Measurements from ENCODE around the gene HMOX2.

HMOX2 gene

GRCh38 chr16:4501071-4501478 lies 24.9 kb downstream of the HMOX2 start:
- Histone ChIP-seq H3K36me3 (ENCODE audit: insufficient read depth, low read length) (peaks cover 6% of the 10 kb centered on the region; the same call in 1 of the 2 replicates), H3K27ac (no peak overlapping the region), H3K9me3 (ENCODE audit: low read depth, low read length) (no peaks in the 10 kb centered on the region), H3K9ac (ENCODE audit: insufficient read length) (no peak overlapping the region), H3K4me3 (no peak overlapping the region)
- DNase-seq (ENCODE audit: low read depth, low spot score): no peak
- TF ChIP-seq EZH2 (IDR thresholded peaks at IDR 0.05): no peak
- no peak for TF ChIP-seq FOXP2 (optimal IDR thresholded peaks at IDR 0.05; ENCODE audit: control extremely low read depth, extremely low read length, insufficient read depth)
- TF ChIP-seq POLR2AphosphoS5 (IDR thresholded peaks at IDR 0.05; ENCODE audit: borderline replicate concordance, low read depth, low read length): no peak

- no peak for DNase-seq (ENCODE audit: low read depth, low spot score)
- Histone ChIP-seq H3K27ac (no peak overlapping the region), H3K9ac (ENCODE audit: insufficient read length) (no peak overlapping the region), H3K36me3 (ENCODE audit: insufficient read depth, low read length) (peaks cover 29% of the 10 kb centered on the region; the same call in 1 of the 2 replicates), H3K9me3 (ENCODE audit: low read depth, low read length) (no peaks in the 10 kb centered on the region), H3K4me3 (no peak overlapping the region)
- TF ChIP-seq FOXP2 (optimal IDR thresholded peaks at IDR 0.05; ENCODE audit: control extremely low read depth, extremely low read length, insufficient read depth): no peak
- TF ChIP-seq EZH2 (IDR thresholded peaks at IDR 0.05): no peak
- no peak for TF ChIP-seq POLR2AphosphoS5 (IDR thresholded peaks at IDR 0.05; ENCODE audit: borderline replicate concordance, low read depth, low read length)
Observed at GRCh38 chr16:4505356-4506147, 29.4 kb downstream of the HMOX2 start.

GRCh38 chr16:4506450-4506849 lies 30.3 kb downstream of the HMOX2 start:
- Histone ChIP-seq H3K36me3 (ENCODE audit: insufficient read depth, low read length) (peaks cover 37% of the 10 kb centered on the region; the same call in 1 of the 2 replicates), H3K27ac (no peak overlapping the region), H3K9ac (ENCODE audit: insufficient read length) (no peak overlapping the region), H3K4me3 (no peak overlapping the region), H3K9me3 (ENCODE audit: low read depth, low read length) (no peaks in the 10 kb centered on the region)
- no peak for TF ChIP-seq FOXP2 (optimal IDR thresholded peaks at IDR 0.05; ENCODE audit: control extremely low read depth, extremely low read length, insufficient read depth)
- TF ChIP-seq EZH2 (IDR thresholded peaks at IDR 0.05): no peak
- no peak for TF ChIP-seq POLR2AphosphoS5 (IDR thresholded peaks at IDR 0.05; ENCODE audit: borderline replicate concordance, low read depth, low read length)
- DNase-seq (ENCODE audit: low read depth, low spot score): no peak

- Histone ChIP-seq H3K9ac (ENCODE audit: insufficient read length) (no peak overlapping the region), H3K36me3 (ENCODE audit: insufficient read depth, low read length) (peaks cover 43% of the 10 kb centered on the region; the same call in 1 of the 2 replicates), H3K9me3 (ENCODE audit: low read depth, low read length) (no peaks in the 10 kb centered on the region), H3K27ac (no peak overlapping the region), H3K4me3 (no peak overlapping the region)
- no peak for TF ChIP-seq POLR2AphosphoS5 (IDR thresholded peaks at IDR 0.05; ENCODE audit: borderline replicate concordance, low read depth, low read length)
- TF ChIP-seq EZH2 (IDR thresholded peaks at IDR 0.05): no peak
- no peak for TF ChIP-seq FOXP2 (optimal IDR thresholded peaks at IDR 0.05; ENCODE audit: control extremely low read depth, extremely low read length, insufficient read depth)
- no peak for DNase-seq (ENCODE audit: low read depth, low spot score)
Observed at GRCh38 chr16:4507588-4508345, 31.6 kb downstream of the HMOX2 start.

- TF ChIP-seq EZH2 (IDR thresholded peaks at IDR 0.05) (no peak), POLR2AphosphoS5 (IDR thresholded peaks at IDR 0.05; ENCODE audit: borderline replicate concordance, low read depth, low read length) (no peak), FOXP2 (optimal IDR thresholded peaks at IDR 0.05; ENCODE audit: control extremely low read depth, extremely low read length, insufficient read depth) (no peak)
Observed at GRCh38 chr16:4508806-4509205, 32.6 kb downstream of the HMOX2 start.

GRCh38 chr16:4509420-4509819 lies 33.2 kb downstream of the HMOX2 start:
- H3K9ac ChIP-seq (ENCODE audit: insufficient read length): no peak overlapping the region
- H3K27ac ChIP-seq: no peak overlapping the region
- peaks cover 43% of the 10 kb centered on the region; the same call in 1 of the 2 replicates for H3K36me3 ChIP-seq (ENCODE audit: insufficient read depth, low read length)
- no peak overlapping the region for H3K4me3 ChIP-seq
- DNase-seq (ENCODE audit: low read depth, low spot score): no peak
- TF ChIP-seq FOXP2 (optimal IDR thresholded peaks at IDR 0.05; ENCODE audit: control extremely low read depth, extremely low read length, insufficient read depth): no peak
- no peaks in the 10 kb centered on the region for H3K9me3 ChIP-seq (ENCODE audit: low read depth, low read length)

More at GRCh38 chr16:4508806-4509205, 32.6 kb downstream of the HMOX2 start:
- H3K9ac ChIP-seq (ENCODE audit: insufficient read length): no peak overlapping the region
- H3K4me3 ChIP-seq: no peak overlapping the region
- no peak overlapping the region for H3K27ac ChIP-seq
- DNase-seq (ENCODE audit: low read depth, low spot score): no peak
- H3K36me3 ChIP-seq (ENCODE audit: insufficient read depth, low read length): peaks cover 43% of the 10 kb centered on the region; the same call in 1 of the 2 replicates
- no peaks in the 10 kb centered on the region for H3K9me3 ChIP-seq (ENCODE audit: low read depth, low read length)

- no peak for TF ChIP-seq POLR2AphosphoS5 (IDR thresholded peaks at IDR 0.05; ENCODE audit: borderline replicate concordance, low read depth, low read length)
- H3K9ac ChIP-seq (ENCODE audit: insufficient read length): no peak overlapping the region
Observed at GRCh38 chr16:4510131-4510530, 33.9 kb downstream of the HMOX2 start.

GRCh38 chr16:4510747-4511426 lies 34.7 kb downstream of the HMOX2 start:
- no peak overlapping the region for H3K4me3 ChIP-seq
- H3K9ac ChIP-seq (ENCODE audit: insufficient read length): no peak overlapping the region
- H3K36me3 ChIP-seq (ENCODE audit: insufficient read depth, low read length): peaks cover 43% of the 10 kb centered on the region; the same call in 1 of the 2 replicates
- H3K27ac ChIP-seq: no peak overlapping the region
- TF ChIP-seq EZH2 (IDR thresholded peaks at IDR 0.05) (no peak), FOXP2 (optimal IDR thresholded peaks at IDR 0.05; ENCODE audit: control extremely low read depth, extremely low read length, insufficient read depth) (no peak), POLR2AphosphoS5 (IDR thresholded peaks at IDR 0.05; ENCODE audit: borderline replicate concordance, low read depth, low read length) (no peak)
- no peaks in the 10 kb centered on the region for H3K9me3 ChIP-seq (ENCODE audit: low read depth, low read length)
- no peak for DNase-seq (ENCODE audit: low read depth, low spot score)

More at GRCh38 chr16:4510131-4510530, 33.9 kb downstream of the HMOX2 start:
- no peak overlapping the region for H3K4me3 ChIP-seq
- peaks cover 43% of the 10 kb centered on the region; the same call in 1 of the 2 replicates for H3K36me3 ChIP-seq (ENCODE audit: insufficient read depth, low read length)
- H3K9me3 ChIP-seq (ENCODE audit: low read depth, low read length): no peaks in the 10 kb centered on the region
- DNase-seq (ENCODE audit: low read depth, low spot score): no peak
- H3K27ac ChIP-seq: no peak overlapping the region

Data from SK-N-MC (cell line).